Esophagus squamous epithelium (tissue), 4 donors: ENCODE data around the gene PRKAR1A.

Experiments used
- POLR2A ChIP-seq, 4 donors: fragments of 450-650 bp; IDR thresholded peaks; one replicate each; pipeline ENCODE4 v1.6.1; 2017; ENCODE audit warnings: antibody characterized with exemption in 4 of 4, mild to moderate bottlenecking in 4 of 4, moderate library complexity in 3 of 4
- TF ChIP-seq, protein P1 (sequence below), 6 experiments: fragments of 450-650 bp in 4 of 6; fragments of 200-600 bp in 2 of 6; sonication (generic) in 2 of 6; IDR thresholded peaks; one replicate each; pipeline ENCODE4 v1.5.1; 2016 to 2019; ENCODE audit warnings: antibody characterized with exemption in 6 of 6, mild to moderate bottlenecking in 4 of 6, moderate library complexity in 4 of 6

- TF ChIP-seq, protein P1, sequence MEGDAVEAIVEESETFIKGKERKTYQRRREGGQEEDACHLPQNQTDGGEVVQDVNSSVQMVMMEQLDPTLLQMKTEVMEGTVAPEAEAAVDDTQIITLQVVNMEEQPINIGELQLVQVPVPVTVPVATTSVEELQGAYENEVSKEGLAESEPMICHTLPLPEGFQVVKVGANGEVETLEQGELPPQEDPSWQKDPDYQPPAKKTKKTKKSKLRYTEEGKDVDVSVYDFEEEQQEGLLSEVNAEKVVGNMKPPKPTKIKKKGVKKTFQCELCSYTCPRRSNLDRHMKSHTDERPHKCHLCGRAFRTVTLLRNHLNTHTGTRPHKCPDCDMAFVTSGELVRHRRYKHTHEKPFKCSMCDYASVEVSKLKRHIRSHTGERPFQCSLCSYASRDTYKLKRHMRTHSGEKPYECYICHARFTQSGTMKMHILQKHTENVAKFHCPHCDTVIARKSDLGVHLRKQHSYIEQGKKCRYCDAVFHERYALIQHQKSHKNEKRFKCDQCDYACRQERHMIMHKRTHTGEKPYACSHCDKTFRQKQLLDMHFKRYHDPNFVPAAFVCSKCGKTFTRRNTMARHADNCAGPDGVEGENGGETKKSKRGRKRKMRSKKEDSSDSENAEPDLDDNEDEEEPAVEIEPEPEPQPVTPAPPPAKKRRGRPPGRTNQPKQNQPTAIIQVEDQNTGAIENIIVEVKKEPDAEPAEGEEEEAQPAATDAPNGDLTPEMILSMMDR (IDR thresholded peaks at IDR 0.05), result no peak
- TF ChIP-seq POLR2A (IDR thresholded peaks at IDR 0.05), result no peak
These were observed 23.7 kb downstream of the PRKAR1A start for GRCh38 chr17:68535922-68536321.
